Measurements from ENCODE around the gene VPREB3. TPM values are rescaled to one million over a fixed set of nuclear protein-coding genes. Genes with fewer than 3 reads are reported as not detected.
A peak's percentile ranks its signal among the peaks of the same experiment; 100 is the strongest.

The VPREB3 gene
- total RNA-seq, 2 experiments from 2014 or later = not detected

- CTCF ChIA-PET = no interaction called here
- Histone ChIP-seq H3K9me3 (ENCODE audit: control insufficient read depth in 1 of 2, insufficient read depth in 1 of 2, low read length in 2 of 2) (no peaks in the 10 kb centered on the region), H3K36me3 (ENCODE audit: insufficient read depth, low read length) (no peaks in the 10 kb centered on the region), H3K4me1 (ENCODE audit: insufficient read depth, low read length) (peaks cover 44% of the 10 kb centered on the region), H3K4me3 (ENCODE audit: low read length) (peak within 1 kb of the TSS; percentile 52), H3K27ac (ENCODE audit: low read depth in 1 of 2, low read length in 2 of 2) (peak within 1 kb of the TSS; percentile 14 to 30), H3K27me3 (ENCODE audit: control insufficient read depth in 1 of 2, insufficient read depth in 2 of 2, low read length in 2 of 2) (no peaks in the 10 kb centered on the region)
- no peaks in the 10 kb centered on the region for H3K27me3 Mint-ChIP-seq
- no peaks in the 10 kb centered on the region for H3K36me3 Mint-ChIP-seq (ENCODE audit: low read depth)
- intact Hi-C loops (cut with DNase I, micrococcal nuclease) = no loop called here
- H3K27ac Mint-ChIP-seq = peak within 1 kb of the TSS; percentile 73
- H3K4me1 Mint-ChIP-seq (ENCODE audit: low read depth) = peaks cover 26% of the 10 kb centered on the region
- POLR2A ChIA-PET = interaction anchor here (0.6 to 1.6 kb wide), 6 partner anchors 12 to 245 kb away, joined by 3 to 8 read pairs (median 3); partner anchors contain the start of genes SLC2A11, SMARCB1 and ZNF70
- TF ChIP-seq CTCF (IDR thresholded peaks at IDR 0.05) = no peak
- no peaks in the 10 kb centered on the region for H3K9me3 Mint-ChIP-seq
- H3K4me3 Mint-ChIP-seq = peak within 1 kb of the TSS; percentile 82
- peak in 5 of 14 experiments; percentile 19 to 47 (median 28) for DNase-seq
- ATAC-seq (ENCODE audit: poor library complexity) = peak; percentile 28
These were observed 8.8 kb upstream of the VPREB3 start, which contains the start of gene C22orf15 for GRCh38 chr22:23762842-23763578. TSS of gene C22orf15 (plus strand) at chr22:23762990. CDS start at chr22:23763307, 317 bp downstream.

- POLR2A ChIA-PET = no interaction called here
- Histone ChIP-seq H3K4me1 (ENCODE audit: insufficient read depth, low read length) (peaks cover 24% of the 10 kb centered on the region), H3K9me3 (ENCODE audit: control insufficient read depth in 1 of 2, insufficient read depth in 1 of 2, low read length in 2 of 2) (no peaks in the 10 kb centered on the region), H3K4me3 (ENCODE audit: low read length) (no peak overlapping the region), H3K27me3 (ENCODE audit: control insufficient read depth in 1 of 2, insufficient read depth in 2 of 2, low read length in 2 of 2) (no peaks in the 10 kb centered on the region), H3K36me3 (ENCODE audit: insufficient read depth, low read length) (no peaks in the 10 kb centered on the region), H3K27ac (ENCODE audit: low read depth in 1 of 2, low read length in 2 of 2) (no peak overlapping the region)
- DNase-seq (no peak), ATAC-seq (ENCODE audit: poor library complexity) (no peak)
- Mint-ChIP-seq H3K27me3 (no peaks in the 10 kb centered on the region), H3K27ac (no peak overlapping the region), H3K4me3 (no peak overlapping the region), H3K4me1 (ENCODE audit: low read depth) (peaks cover 24% of the 10 kb centered on the region), H3K36me3 (ENCODE audit: low read depth) (no peaks in the 10 kb centered on the region), H3K9me3 (no peaks in the 10 kb centered on the region)
- intact Hi-C loops (cut with DNase I, micrococcal nuclease) = no loop called here
- no peak for TF ChIP-seq CTCF (IDR thresholded peaks at IDR 0.05)
- CTCF ChIA-PET = no interaction called here
These were observed 5.8 kb upstream of the VPREB3 start for GRCh38 chr22:23760056-23760455.

GRCh38 chr22:23759566-23759965, 5.3 kb upstream of the VPREB3 start:
- TF ChIP-seq CTCF (IDR thresholded peaks at IDR 0.05) = no peak
- H3K4me1 Mint-ChIP-seq (ENCODE audit: low read depth) = peaks cover 19% of the 10 kb centered on the region
- ATAC-seq (ENCODE audit: poor library complexity) = no peak
- POLR2A ChIA-PET = no interaction called here
- intact Hi-C loops (cut with DNase I, micrococcal nuclease) = no loop called here
- Histone ChIP-seq H3K4me1 (ENCODE audit: insufficient read depth, low read length) (peaks cover 22% of the 10 kb centered on the region), H3K27ac (ENCODE audit: low read depth in 1 of 2, low read length in 2 of 2) (no peak overlapping the region), H3K9me3 (ENCODE audit: control insufficient read depth in 1 of 2, insufficient read depth in 1 of 2, low read length in 2 of 2) (no peaks in the 10 kb centered on the region), H3K27me3 (ENCODE audit: control insufficient read depth in 1 of 2, insufficient read depth in 2 of 2, low read length in 2 of 2) (no peaks in the 10 kb centered on the region), H3K4me3 (ENCODE audit: low read length) (no peak overlapping the region), H3K36me3 (ENCODE audit: insufficient read depth, low read length) (no peaks in the 10 kb centered on the region)
- CTCF ChIA-PET = no interaction called here
- H3K4me3 Mint-ChIP-seq = no peak overlapping the region
- no peaks in the 10 kb centered on the region for H3K9me3 Mint-ChIP-seq
- no peaks in the 10 kb centered on the region for H3K36me3 Mint-ChIP-seq (ENCODE audit: low read depth)
- DNase-seq = no peak
- no peak overlapping the region for H3K27ac Mint-ChIP-seq
- no peaks in the 10 kb centered on the region for H3K27me3 Mint-ChIP-seq
